CD8-positive, alpha-beta memory T cell (primary cell): ENCODE results near the gene ZXDC. TPM values are rescaled to one million over a fixed set of nuclear protein-coding genes. Genes with fewer than 3 reads are reported as not detected.
A peak's percentile ranks its signal among the peaks of the same experiment; 100 is the strongest.

Experiments used
- CTCF ChIA-PET: fragments of 350-600 bp; sonication (Branson Sonifier 250); formaldehyde crosslinking; loops from one replicate; lab custom pipeline; 2021; ENCODE audit warnings: antibody characterized with exemption; lab: Charles Lee
- POLR2A ChIA-PET: fragments of 350-600 bp; sonication (Branson Sonifier 250); formaldehyde crosslinking; loops from one replicate; lab custom pipeline; 2021; ENCODE audit warnings: antibody characterized with exemption; lab: Charles Lee
- DNase-seq, 5 donors: peaks; one replicate each; pipeline versions ENCODE4 v3.0.0 to v3.0.0-alpha.2; 2020 to 2022; ENCODE audit warnings: mixed read lengths in 1 of 5
- H3K27ac ChIP-seq: one replicate; pipeline ENCODE4 v1.7.0; 2013; ENCODE audit warnings: low read depth, mild to moderate bottlenecking, low read length, moderate library complexity
- H3K27me3 ChIP-seq: 2 replicates; pipeline ENCODE4 v1.7.0; 2013; ENCODE audit warnings: low read length, mild to moderate bottlenecking; ENCODE audit not compliant: insufficient read depth, poor library complexity, severe bottlenecking
- H3K36me3 ChIP-seq: 2 replicates; pipeline ENCODE4 v1.7.0; 2013; ENCODE audit warnings: mild to moderate bottlenecking, low read length, moderate library complexity; ENCODE audit not compliant: insufficient read depth
- H3K4me1 ChIP-seq: 2 replicates; pipeline ENCODE4 v1.7.0; 2013; ENCODE audit warnings: mild to moderate bottlenecking, low read length, moderate library complexity; ENCODE audit not compliant: insufficient read depth
- H3K4me3 ChIP-seq: 2 replicates; pipeline ENCODE4 v1.7.0; 2013; ENCODE audit warnings: mild to moderate bottlenecking, low read length
- H3K9me3 ChIP-seq: 2 replicates; pipeline ENCODE4 v1.7.0; 2013; ENCODE audit warnings: mild to moderate bottlenecking, low read length
- H3K27ac Mint-ChIP-seq, 8 donors: one replicate each; pipeline ENCODE4 v1.8.0; 2020 to 2021; ENCODE audit warnings: mixed read lengths in 8 of 8, mild to moderate bottlenecking in 6 of 8, inconsistent platforms in 3 of 8, moderate library complexity in 3 of 8
- H3K27me3 Mint-ChIP-seq, 2 donors: one replicate each; pipeline ENCODE4 v1.8.0; 2020 to 2021; ENCODE audit warnings: mixed read lengths in 2 of 2, mild to moderate bottlenecking in 1 of 2, moderate library complexity in 1 of 2
- H3K36me3 Mint-ChIP-seq, 3 donors: one replicate each; pipeline ENCODE4 v1.8.0; 2020 to 2021; ENCODE audit warnings: mixed read lengths in 3 of 3, inconsistent platforms in 1 of 3, mild to moderate bottlenecking in 1 of 3
- H3K4me1 Mint-ChIP-seq, 3 donors: one replicate each; pipeline ENCODE4 v1.8.0; 2020 to 2021; ENCODE audit warnings: mixed read lengths in 3 of 3, inconsistent platforms in 1 of 3, mild to moderate bottlenecking in 1 of 3
- H3K4me3 Mint-ChIP-seq, 7 donors: one replicate each; pipeline ENCODE4 v1.8.0; 2020 to 2021; ENCODE audit warnings: mixed read lengths in 7 of 7, mild to moderate bottlenecking in 6 of 7, moderate library complexity in 4 of 7, inconsistent platforms in 2 of 7
- H3K9me3 Mint-ChIP-seq, 5 donors: one replicate each; pipeline ENCODE4 v1.8.0; 2020 to 2022; ENCODE audit warnings: mixed read lengths in 5 of 5, mild to moderate bottlenecking in 3 of 5, moderate library complexity in 2 of 5, inconsistent platforms in 1 of 5
- polyA plus RNA-seq: library from polyadenylated mRNA; unstranded; fragments of 300-500 nt; fragmentation: Illumina TruSeq; gene quantifications from one replicate; pipeline ENCODE4 v1.2.3, GENCODE V29; 2021
- total RNA-seq, 2 experiments: library from RNA; stranded (reverse); gene quantifications; one replicate each; pipeline ENCODE4 v1.2.3, GENCODE V29; 2021

The ZXDC gene
- total and polyA plus RNA-seq, 3 experiments from 2014 or later: 24.2 to 25.0 (median 24.6) TPM

DNA sequence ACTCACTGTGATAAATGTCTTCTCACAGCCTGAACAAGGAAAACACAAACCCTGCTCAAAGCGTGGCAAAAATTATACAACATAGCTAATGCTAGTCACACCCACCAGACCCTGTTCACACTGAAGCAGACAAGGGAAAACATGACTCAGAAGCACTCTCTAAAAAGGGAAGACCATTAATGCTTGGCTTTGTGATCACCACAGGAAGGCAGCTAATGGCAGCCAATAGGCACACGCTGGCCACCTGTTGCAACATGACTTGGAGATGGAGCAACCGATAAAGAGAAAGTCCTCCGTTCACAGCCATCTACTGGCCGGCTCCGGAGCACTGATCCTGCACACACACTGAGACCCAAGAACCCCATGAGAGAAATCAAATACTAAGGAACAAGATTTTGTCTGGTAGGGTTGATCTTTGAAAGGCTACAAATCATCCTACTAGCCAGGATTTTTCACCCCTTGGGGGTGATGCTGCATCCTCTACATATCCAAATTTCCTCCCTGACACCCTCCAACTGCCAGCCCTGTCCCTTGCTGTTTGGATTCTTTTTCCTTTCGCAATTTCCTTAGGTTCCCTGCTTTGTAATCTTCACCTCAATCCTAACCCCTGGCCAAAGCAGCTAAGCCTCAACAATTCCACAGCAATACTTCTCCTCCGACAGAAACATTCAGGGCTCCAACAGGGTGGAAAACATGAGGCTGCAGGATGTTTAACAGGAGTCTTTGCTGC is 3.2 kb downstream of the ZXDC start:
- Histone ChIP-seq H3K36me3 (peaks cover 32% of the 10 kb centered on the region), H3K4me3 (peak overlapping the region; percentile 12)

DNA sequence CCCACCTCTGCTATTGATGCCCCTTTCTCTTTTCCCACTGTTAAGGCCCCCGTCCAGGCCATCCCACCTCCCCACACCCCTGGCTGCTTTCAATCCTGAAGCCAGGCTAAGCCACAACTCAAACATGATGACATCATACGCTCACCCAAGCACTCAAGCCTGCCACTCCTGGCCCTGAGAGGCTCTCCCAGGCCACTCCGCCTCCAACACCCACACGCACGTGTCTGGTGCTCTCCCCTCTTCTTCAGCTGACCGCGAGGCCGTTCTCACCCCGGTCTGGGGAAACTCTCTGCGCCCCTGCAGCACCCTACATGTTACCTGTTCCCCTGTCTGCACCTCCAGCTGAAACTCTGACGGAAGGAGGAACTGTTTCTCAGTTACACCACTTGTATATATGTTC is 6.2 kb downstream of the ZXDC start:
- Histone ChIP-seq H3K4me1 (peaks cover 33% of the 10 kb centered on the region), H3K27me3 (no peaks in the 10 kb centered on the region), H3K4me3 (no peak overlapping the region), H3K27ac (no peak overlapping the region), H3K36me3 (peaks cover 60% of the 10 kb centered on the region), H3K9me3 (no peaks in the 10 kb centered on the region)
- Mint-ChIP-seq H3K4me1 (peaks cover 64 to 80% (median 64%) of the 10 kb centered on the region in 3 donors), H3K27ac (peak overlapping the region in 3 of 8 donors; percentile 31 to 77 (median 69)), H3K36me3 (peaks cover 9 to 93% (median 24%) of the 10 kb centered on the region in 3 donors), H3K9me3 (no peaks in the 10 kb centered on the region), H3K4me3 (peak overlapping the region in 2 of 7 donors; percentile 38 to 43), H3K27me3 (peaks cover 0 to 1% of the 10 kb centered on the region in 2 donors)
- ChIA-PET POLR2A (no interaction called here), CTCF (no interaction called here)
- no peak for DNase-seq

More for the DNA sequence above, 3.2 kb downstream of the ZXDC start:
- Histone ChIP-seq H3K9me3 (no peaks in the 10 kb centered on the region), H3K4me1 (peaks cover 41% of the 10 kb centered on the region), H3K27me3 (no peaks in the 10 kb centered on the region), H3K27ac (no peak overlapping the region)
- peak overlapping the region; percentile 82 to 91 (median 89) for H3K4me3 Mint-ChIP-seq
- DNase-seq: no peak
- POLR2A ChIA-PET: interaction anchor here (0.7 kb wide), 1 partner anchor 16 kb away, joined by 3 read pairs; no protein-coding TSS in a partner anchor
- H3K36me3 Mint-ChIP-seq: peaks cover 9 to 67% (median 19%) of the 10 kb centered on the region in 3 donors
- peak overlapping the region; percentile 48 to 93 (median 64) for H3K27ac Mint-ChIP-seq
- peaks cover 61 to 75% (median 75%) of the 10 kb centered on the region in 3 donors for H3K4me1 Mint-ChIP-seq
- peaks cover 0 to 1% of the 10 kb centered on the region in 2 donors for H3K27me3 Mint-ChIP-seq
- CTCF ChIA-PET: interaction anchor here (0.6 kb wide), 1 partner anchor 1222 kb away, joined by 3 read pairs; no protein-coding TSS in a partner anchor
- no peaks in the 10 kb centered on the region for H3K9me3 Mint-ChIP-seq

DNA sequence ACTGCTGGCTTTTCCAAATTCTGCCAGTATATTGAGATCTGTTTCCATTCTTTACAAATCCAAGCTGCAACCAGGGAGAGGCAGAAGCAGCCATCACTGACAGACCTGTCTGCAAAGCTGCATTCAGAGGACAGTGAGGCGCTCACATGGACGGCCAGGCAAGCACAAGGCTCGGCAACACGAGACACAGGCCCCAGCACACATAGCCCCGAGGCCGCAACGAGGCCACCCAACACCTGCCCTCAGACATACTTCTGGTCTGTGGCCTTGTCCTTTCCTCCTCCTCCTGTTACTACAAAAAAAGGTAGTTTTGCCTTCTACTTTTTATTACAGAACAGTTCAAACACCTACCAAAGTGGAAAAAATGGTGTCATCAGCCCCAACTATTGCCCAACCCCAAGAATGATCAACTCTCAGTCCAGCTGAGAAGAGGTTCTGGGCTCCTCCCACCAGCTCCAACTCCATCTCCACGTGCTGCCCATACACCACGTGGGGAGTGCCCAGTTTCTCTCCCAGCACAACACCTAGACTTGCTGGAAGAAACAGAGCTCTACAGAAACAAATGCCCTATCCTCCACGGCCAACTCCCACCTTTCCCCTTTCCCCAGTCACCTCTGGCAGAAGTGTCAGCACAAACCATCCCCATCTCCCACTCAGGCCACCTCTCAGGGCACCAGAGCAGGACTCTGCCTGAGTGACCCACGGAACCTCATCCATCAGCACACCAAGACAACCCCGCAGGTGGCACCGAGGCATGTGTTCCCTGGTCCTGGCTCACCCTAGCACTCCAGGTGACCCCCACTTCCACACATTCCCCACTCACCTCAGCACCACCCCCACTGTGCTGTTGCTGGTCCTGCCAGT is 7.4 kb downstream of the ZXDC start:
- ChIA-PET CTCF (no interaction called here), POLR2A (no interaction called here)
- Mint-ChIP-seq H3K4me3 (no peak overlapping the region), H3K4me1 (peaks cover 53 to 70% (median 54%) of the 10 kb centered on the region in 3 donors), H3K9me3 (no peaks in the 10 kb centered on the region), H3K36me3 (peaks cover 9 to 98% (median 25%) of the 10 kb centered on the region in 3 donors), H3K27me3 (peaks cover 0 to 1% of the 10 kb centered on the region in 2 donors), H3K27ac (peak overlapping the region in 3 of 8 donors; percentile 38 to 84 (median 52))
- Histone ChIP-seq H3K9me3 (no peaks in the 10 kb centered on the region), H3K27me3 (no peaks in the 10 kb centered on the region), H3K4me1 (peaks cover 21% of the 10 kb centered on the region), H3K27ac (no peak overlapping the region), H3K4me3 (no peak overlapping the region), H3K36me3 (peaks cover 67% of the 10 kb centered on the region)
- no peak for DNase-seq

DNA sequence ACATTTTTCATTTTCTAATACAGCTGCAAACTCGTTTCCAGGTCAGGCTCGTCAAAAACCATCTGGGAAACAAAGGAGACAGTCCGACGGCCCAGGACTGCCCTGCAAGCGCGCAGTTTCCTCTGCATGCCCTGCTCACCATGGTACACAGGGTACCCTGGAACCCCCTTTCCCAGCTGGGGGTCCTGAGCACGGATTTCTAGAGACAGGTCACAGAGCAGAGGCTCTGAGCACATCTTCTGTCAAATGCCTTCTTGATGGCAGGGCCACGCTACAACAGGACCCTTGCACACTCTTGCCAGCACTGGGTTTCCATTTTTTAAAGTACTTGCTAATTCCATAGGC is 8.1 kb downstream of the ZXDC start:
- no peak for DNase-seq
- Mint-ChIP-seq H3K27ac (no peak overlapping the region), H3K27me3 (peaks cover 0 to 1% of the 10 kb centered on the region in 2 donors), H3K9me3 (no peaks in the 10 kb centered on the region), H3K4me3 (no peak overlapping the region), H3K36me3 (peaks cover 9 to 97% (median 21%) of the 10 kb centered on the region in 3 donors), H3K4me1 (peaks cover 46 to 63% (median 47%) of the 10 kb centered on the region in 3 donors)
- Histone ChIP-seq H3K4me3 (no peak overlapping the region), H3K4me1 (peaks cover 15% of the 10 kb centered on the region), H3K36me3 (peaks cover 69% of the 10 kb centered on the region), H3K9me3 (no peaks in the 10 kb centered on the region), H3K27ac (no peak overlapping the region), H3K27me3 (no peaks in the 10 kb centered on the region)
- ChIA-PET POLR2A (no interaction called here), CTCF (no interaction called here)

DNA sequence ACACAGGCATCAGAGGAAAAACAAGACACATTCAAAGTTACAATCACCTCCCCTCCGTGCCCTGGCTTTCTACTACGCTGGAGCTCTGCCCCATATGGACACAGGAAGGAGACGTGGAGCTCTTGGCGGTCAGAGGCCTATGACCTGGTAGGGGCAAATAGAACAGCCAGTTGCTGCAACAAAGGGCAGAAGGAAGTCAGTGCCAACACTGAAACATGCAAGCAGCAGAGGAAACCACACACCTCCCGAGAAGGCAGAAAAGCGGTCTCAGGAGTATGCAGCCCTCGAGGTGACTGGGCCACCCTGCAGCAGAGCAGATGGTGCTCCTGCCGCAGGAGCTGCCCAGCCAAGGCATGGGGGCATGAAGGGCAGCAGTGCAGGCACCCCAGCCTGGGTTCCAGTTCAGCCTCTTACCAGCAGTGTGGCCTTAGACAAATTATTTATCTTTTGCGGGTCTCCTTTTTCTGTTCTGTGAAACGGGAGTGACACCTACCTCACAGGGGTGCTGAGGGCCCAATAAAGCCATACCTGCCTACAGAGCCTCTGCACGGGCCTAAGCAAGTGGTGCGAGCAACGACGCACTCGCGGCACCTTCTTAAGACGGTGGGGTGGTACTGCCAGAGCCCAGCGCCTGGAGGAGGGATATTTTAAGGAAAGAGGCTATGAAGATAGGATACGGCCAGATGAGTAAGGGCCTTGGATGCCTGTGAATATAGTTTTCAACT is 8.6 kb downstream of the ZXDC start:
- Mint-ChIP-seq H3K27ac (peak overlapping the region in 3 of 8 donors; percentile 9 to 73 (median 46)), H3K27me3 (peaks cover 0 to 1% of the 10 kb centered on the region in 2 donors), H3K4me3 (no peak overlapping the region), H3K4me1 (peaks cover 40 to 58% (median 42%) of the 10 kb centered on the region in 3 donors), H3K36me3 (peaks cover 9 to 97% (median 21%) of the 10 kb centered on the region in 3 donors), H3K9me3 (no peaks in the 10 kb centered on the region)
- H3K4me3 ChIP-seq: no peak overlapping the region
- DNase-seq: no peak
- H3K9me3 ChIP-seq: no peaks in the 10 kb centered on the region
- H3K27me3 ChIP-seq: no peaks in the 10 kb centered on the region
- H3K36me3 ChIP-seq: peaks cover 74% of the 10 kb centered on the region
- H3K4me1 ChIP-seq: peaks cover 9% of the 10 kb centered on the region
- POLR2A ChIA-PET: no interaction called here
- H3K27ac ChIP-seq: no peak overlapping the region
- CTCF ChIA-PET: no interaction called here

DNA sequence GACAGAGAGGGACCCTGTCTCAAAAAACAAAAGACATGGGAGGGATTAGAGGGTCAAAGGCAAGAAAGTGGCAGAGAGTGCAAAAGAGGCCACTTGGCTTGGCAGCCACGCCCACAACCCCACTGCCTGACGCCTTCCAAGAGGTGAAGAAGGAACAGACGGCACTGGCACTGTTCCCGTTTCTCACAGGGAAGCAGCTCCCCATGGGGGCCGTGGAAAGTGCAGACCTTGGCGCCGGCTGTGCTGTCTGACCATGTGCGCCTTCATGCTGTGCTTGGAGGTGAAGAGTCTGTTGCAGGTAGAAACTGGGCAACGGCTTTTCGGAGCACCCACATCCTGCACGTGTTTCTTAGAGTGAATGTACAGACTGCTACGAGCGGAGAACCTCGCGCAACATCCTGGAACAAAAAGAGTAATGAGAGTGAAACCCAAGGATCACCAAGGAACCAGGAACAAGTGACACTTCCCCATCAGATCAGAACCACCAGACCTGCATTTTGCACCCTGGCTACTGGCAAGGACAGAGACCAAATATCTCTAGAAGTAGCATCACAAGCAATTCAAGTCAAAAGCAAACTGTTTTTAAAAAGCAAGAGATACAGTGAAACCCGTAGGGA is 9.7 kb downstream of the ZXDC start:
- no peaks in the 10 kb centered on the region for H3K9me3 Mint-ChIP-seq
- Histone ChIP-seq H3K27ac (no peak overlapping the region), H3K27me3 (no peaks in the 10 kb centered on the region), H3K36me3 (peaks cover 79% of the 10 kb centered on the region), H3K4me3 (no peak overlapping the region), H3K9me3 (no peaks in the 10 kb centered on the region), H3K4me1 (no peaks in the 10 kb centered on the region)
- H3K4me3 Mint-ChIP-seq: no peak overlapping the region
- POLR2A ChIA-PET: no interaction called here
- H3K27me3 Mint-ChIP-seq: peaks cover 0 to 1% of the 10 kb centered on the region in 2 donors
- CTCF ChIA-PET: no interaction called here
- H3K4me1 Mint-ChIP-seq: peaks cover 34 to 51% (median 39%) of the 10 kb centered on the region in 3 donors
- peaks cover 9 to 98% (median 22%) of the 10 kb centered on the region in 3 donors for H3K36me3 Mint-ChIP-seq
- no peak for DNase-seq
- H3K27ac Mint-ChIP-seq: peak overlapping the region in 3 of 8 donors; percentile 9 to 73 (median 50)

DNA sequence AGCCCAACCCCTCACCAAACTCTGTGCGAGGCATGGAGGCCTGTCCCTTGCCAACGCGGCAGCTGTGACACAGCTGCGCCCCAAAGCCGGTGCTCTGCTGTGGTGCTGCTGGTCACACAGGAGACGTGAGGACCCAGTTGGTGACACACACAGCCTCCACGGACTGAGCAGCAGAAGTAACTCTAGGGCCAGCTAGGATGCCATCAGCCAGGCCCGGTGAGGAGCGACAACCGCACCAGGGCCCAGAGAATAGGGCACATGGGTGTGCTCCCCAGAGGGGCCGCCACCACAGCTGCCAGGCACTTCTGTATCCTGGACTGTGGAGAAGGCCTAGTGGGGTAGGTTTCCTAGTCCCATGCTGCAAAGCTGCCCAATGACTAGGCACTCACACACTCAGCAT is 10.7 kb downstream of the ZXDC start:
- POLR2A ChIA-PET: no interaction called here
- no peak overlapping the region for H3K4me3 Mint-ChIP-seq

More for the DNA sequence above, 10.7 kb downstream of the ZXDC start:
- H3K4me1 ChIP-seq: no peaks in the 10 kb centered on the region
- H3K9me3 ChIP-seq: no peaks in the 10 kb centered on the region
- peaks cover 9 to 96% (median 22%) of the 10 kb centered on the region in 3 donors for H3K36me3 Mint-ChIP-seq
- H3K36me3 ChIP-seq: peaks cover 76% of the 10 kb centered on the region
- no peak overlapping the region for H3K27ac ChIP-seq
- H3K4me3 ChIP-seq: no peak overlapping the region
- CTCF ChIA-PET: no interaction called here
- H3K9me3 Mint-ChIP-seq: no peaks in the 10 kb centered on the region
- H3K27ac Mint-ChIP-seq: no peak overlapping the region
- no peak for DNase-seq
- no peaks in the 10 kb centered on the region for H3K27me3 ChIP-seq
- peaks cover 0 to 1% of the 10 kb centered on the region in 2 donors for H3K27me3 Mint-ChIP-seq
- peaks cover 30 to 49% (median 34%) of the 10 kb centered on the region in 3 donors for H3K4me1 Mint-ChIP-seq
